ENCODE data around the gene KRT15. TPM values are rescaled to one million over a fixed set of nuclear protein-coding genes. Genes with fewer than 3 reads are reported as not detected.
A peak's percentile ranks its signal among the peaks of the same experiment; 100 is the strongest.

KRT15 gene
- total and polyA plus RNA-seq, 2 of the 4 experiments (the other 2 are of a cell fraction) = 2.9 to 5.3 TPM

DNA sequence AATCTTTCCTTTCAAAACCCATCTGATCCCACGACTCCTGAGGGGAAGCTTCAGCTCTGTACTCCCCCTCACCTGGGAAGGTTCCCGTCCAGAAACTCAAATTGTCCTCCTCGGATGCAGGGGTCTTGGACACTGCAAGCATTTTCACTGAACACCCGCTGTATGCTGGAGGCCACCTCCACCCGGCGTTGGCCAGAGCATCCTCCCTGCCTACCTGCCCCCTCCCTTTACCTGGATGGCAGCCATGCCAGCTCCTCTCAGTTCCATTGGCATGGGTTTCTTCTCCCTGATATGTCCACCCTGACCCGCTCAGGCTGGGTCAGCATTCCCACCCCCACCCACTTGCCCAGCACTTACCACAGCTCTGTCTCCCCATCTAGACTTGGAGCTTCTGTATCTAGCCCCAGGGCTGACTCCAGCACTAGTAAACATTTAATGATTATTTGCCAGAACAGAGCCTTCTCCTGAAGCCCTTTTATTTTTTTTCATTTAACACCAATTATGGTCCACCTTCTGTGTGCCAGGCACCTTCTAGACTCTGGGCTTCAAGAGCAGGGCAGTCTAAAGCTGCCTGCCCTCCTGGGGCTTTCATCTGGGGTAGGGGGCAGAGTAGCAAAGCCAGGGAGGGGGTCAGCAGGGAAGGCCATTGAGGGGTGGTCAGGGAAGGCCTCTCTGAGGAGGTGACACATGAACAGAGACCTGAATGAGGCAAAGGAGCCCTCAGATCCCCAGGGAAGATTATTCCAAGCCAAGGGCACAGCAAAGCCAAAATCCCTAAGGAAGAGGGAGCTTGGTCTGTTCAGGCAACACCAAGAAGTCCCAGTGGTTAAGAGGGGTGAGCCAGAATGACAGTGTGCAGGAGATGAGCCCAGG, 18.3 kb upstream of the KRT15 start:
- in situ Hi-C loops (cut with MboI; ENCODE audit: low sequenced_read_pairs) = no loop called here
- no peaks in the 10 kb centered on the region for H3K79me1 ChIP-seq (ENCODE audit: low read depth in 1 of 2, low read length in 2 of 2)

More for the DNA sequence above, 18.3 kb upstream of the KRT15 start:
- dilution Hi-C loops (cut with HindIII; ENCODE audit: low sequenced_read_pairs, unreplicated experiment) (no loop called here), intact Hi-C loops (cut with micrococcal nuclease) (no loop called here)
- DNase-seq (no peak), ATAC-seq (ENCODE audit: low read depth) (no peak)
- Histone ChIP-seq H3K4me3 (ENCODE audit: insufficient read depth, low read depth, low read length) (no peak overlapping the region), H2BK5ac (ENCODE audit: low read depth, low read length, poor library complexity, severe bottlenecking) (no peak overlapping the region), H3K4me1 (ENCODE audit: control insufficient read depth, insufficient read depth, low read length) (peaks cover 16% of the 10 kb centered on the region), H3K18ac (ENCODE audit: low read depth, low read length) (peak overlapping the region; percentile 12), H2BK15ac (ENCODE audit: low read depth, low read length) (peak overlapping the region; percentile 38; the same call in 2 of the 3 replicates), H4K20me1 (ENCODE audit: insufficient read depth, low read length) (no peaks in the 10 kb centered on the region), H3K9me1 (ENCODE audit: insufficient read depth, low read length) (peaks cover 11% of the 10 kb centered on the region), H2BK120ac (ENCODE audit: low read depth, low read length) (peak overlapping the region; percentile 77), H4K91ac (ENCODE audit: insufficient read depth, low read depth, low read length) (peak overlapping the region; percentile 70; the same call in 1 of the 2 replicates), H3K27ac (ENCODE audit: insufficient read depth, low read length) (no peak overlapping the region), H2AK5ac (ENCODE audit: low read depth, low read length) (peak overlapping the region; percentile 92), H3K4ac (ENCODE audit: low read depth, low read length) (peak overlapping the region; percentile 68), H3K9ac (ENCODE audit: low read depth, low read length) (no peak overlapping the region), H3K56ac (ENCODE audit: extremely low read depth, insufficient read depth, low read length) (no peak overlapping the region), H3K14ac (replicated peaks; ENCODE audit: low read depth, low read length) (peak overlapping the region; percentile 9; the same call in 1 of the 2 replicates), H3K23ac (ENCODE audit: low read depth, low read length) (0 out of 2 replicates have a peak overlapping the region, but pooled peaks have one; percentile 56), H4K8ac (ENCODE audit: low read depth in 2 of 2, low read length in 2 of 2) (no peak overlapping the region; a peak in 1 of 4 replicates), H2AK9ac (replicated peaks; ENCODE audit: low read depth, low read length, poor library complexity) (no peak overlapping the region), H3K27me3 (ENCODE audit: control insufficient read depth, insufficient read depth, low read length) (no peaks in the 10 kb centered on the region), H3K9me3 (ENCODE audit: control insufficient read depth, insufficient read depth, low read length) (no peaks in the 10 kb centered on the region), H3K4me2 (ENCODE audit: low read depth, low read length) (no peak overlapping the region), H3K36me3 (ENCODE audit: control insufficient read depth, insufficient read depth, low read length) (no peaks in the 10 kb centered on the region), H4K5ac (ENCODE audit: low read depth, low read length) (peak overlapping the region; percentile 9; the same call in 1 of the 2 replicates), H2BK20ac (ENCODE audit: low read depth, low read length) (peak overlapping the region; percentile 74), H2AFZ (replicated peaks; ENCODE audit: low read length, poor library complexity) (peak overlapping the region; percentile 15)
- TF ChIP-seq CEBPB (IDR thresholded peaks at IDR 0.05; ENCODE audit: low read depth, low read length) = no peak
- TF ChIP-seq CTCF (conservative IDR thresholded peaks at IDR 0.05; ENCODE audit: low read depth, low read length) = no peak
- TF ChIP-seq ELK1 (IDR thresholded peaks at IDR 0.05; ENCODE audit: borderline replicate concordance, low read depth, low read length) = no peak
- TF ChIP-seq MAZ (IDR thresholded peaks at IDR 0.05; ENCODE audit: borderline replicate concordance, low read depth, low read length) = no peak
- no peak for TF ChIP-seq MXI1 (IDR thresholded peaks at IDR 0.05; ENCODE audit: borderline replicate concordance, low read depth, low read length)
- TF ChIP-seq NFE2L2 (IDR thresholded peaks at IDR 0.05; ENCODE audit: low read depth, low read length) = no peak
- ChIA-PET CTCF (interaction anchor here (0.6 to 1.3 kb wide), 2 partner anchors 12 kb away, joined by 3 read pairs; no protein-coding TSS in a partner anchor), POLR2A (ENCODE audit: unreplicated experiment) (no interaction called here)
- 84% methylated on average over 6 of the region's 7 CpGs; no CpG with 5 or more reads in 1 of the 2 experiments for WGBS, 2 experiments (ENCODE audit: extremely low coverage in 2 of 2, insufficient read length in 1 of 2)
- no TSS peak for BruUV-seq (replicated peaks)
